H9 (cell line): ENCODE measurements around the gene UTS2. TPM values are rescaled to one million over a fixed set of nuclear protein-coding genes. Genes with fewer than 3 reads are reported as not detected.

Experiments used
- DNase-seq: peaks from one replicate; pipeline ENCODE4 v3.0.0-alpha.2; 2017
- H2AFZ ChIP-seq: one replicate; pipeline ENCODE4 v1.6.1; 2013; ENCODE audit warnings: mild to moderate bottlenecking, low read length, control low read depth, moderate library complexity
- H2AK5ac ChIP-seq: 2 replicates; pipeline ENCODE4 v1.6.1; 2013; ENCODE audit warnings: low read length, control low read depth, mixed read lengths; ENCODE audit not compliant: insufficient read length
- H2BK120ac ChIP-seq: one replicate; pipeline ENCODE4 v1.6.1; 2013; ENCODE audit warnings: low read depth, mild to moderate bottlenecking, low read length, control low read depth, inconsistent platforms; ENCODE audit not compliant: poor library complexity, severe bottlenecking
- H2BK12ac ChIP-seq: 2 replicates; pipeline ENCODE4 v1.6.1; 2013; ENCODE audit warnings: low read length, control low read depth, mixed read lengths, low read depth; ENCODE audit not compliant: insufficient read length
- H2BK15ac ChIP-seq: 2 replicates; pipeline ENCODE4 v1.6.1; 2013; ENCODE audit warnings: low read depth, low read length, control low read depth
- H2BK20ac ChIP-seq: one replicate; pipeline ENCODE4 v1.6.1; 2013; ENCODE audit warnings: low read depth, mild to moderate bottlenecking, low read length, control low read depth, inconsistent platforms; ENCODE audit not compliant: poor library complexity, severe bottlenecking
- H2BK5ac ChIP-seq: 2 replicates; pipeline ENCODE4 v1.6.1; 2013; ENCODE audit warnings: low read length, control low read depth, mixed read lengths; ENCODE audit not compliant: insufficient read length
- H3K14ac ChIP-seq: 2 replicates; pipeline ENCODE4 v1.6.1; 2013; ENCODE audit warnings: low read length, control low read depth; ENCODE audit not compliant: insufficient read depth
- H3K18ac ChIP-seq: 2 replicates; pipeline ENCODE4 v1.6.1; 2013; ENCODE audit warnings: low read depth, mild to moderate bottlenecking, mixed read lengths, low read length, control low read depth; ENCODE audit not compliant: insufficient read length
- H3K23ac ChIP-seq: 2 replicates; pipeline ENCODE4 v1.6.1; 2013; ENCODE audit warnings: low read length, control low read depth, mixed read lengths, low read depth; ENCODE audit not compliant: insufficient read length
- H3K23me2 ChIP-seq: 2 replicates; pipeline ENCODE4 v1.6.1; 2013; ENCODE audit warnings: low read depth, mild to moderate bottlenecking, mixed read lengths, low read length, control low read depth; ENCODE audit not compliant: insufficient read length, poor library complexity, severe bottlenecking
- H3K27ac ChIP-seq: 2 replicates; pipeline ENCODE4 v1.5.1; 2013; ENCODE audit warnings: low read length, control low read depth, mixed read lengths, low read depth; ENCODE audit not compliant: insufficient read length
- H3K27me3 ChIP-seq: 2 replicates; pipeline ENCODE4 v1.6.1; 2013; ENCODE audit warnings: low read length, control low read depth, inconsistent platforms; ENCODE audit not compliant: insufficient read depth
- H3K4ac ChIP-seq: 2 replicates; pipeline ENCODE4 v1.6.1; 2013; ENCODE audit warnings: low read depth, mild to moderate bottlenecking, control low read depth, inconsistent platforms, low read length, moderate library complexity
- H3K4me1 ChIP-seq: 2 replicates; pipeline ENCODE4 v1.6.1; 2013; ENCODE audit warnings: low read length, control low read depth, inconsistent platforms; ENCODE audit not compliant: insufficient read depth
- H3K4me2 ChIP-seq: 2 replicates; pipeline ENCODE4 v1.6.1; 2013; ENCODE audit warnings: low read length, control low read depth, mixed read lengths; ENCODE audit not compliant: insufficient read length, insufficient read depth
- H3K56ac ChIP-seq: 2 replicates; pipeline ENCODE4 v1.6.1; 2013; ENCODE audit warnings: low read depth, mild to moderate bottlenecking, mixed read lengths, low read length, control low read depth; ENCODE audit not compliant: insufficient read length
- H3K79me1 ChIP-seq: 2 replicates; pipeline ENCODE4 v1.6.1; 2013; ENCODE audit warnings: low read depth, mild to moderate bottlenecking, moderate library complexity, low read length, control low read depth, inconsistent platforms; ENCODE audit not compliant: insufficient read depth, poor library complexity, severe bottlenecking
- H3K79me2 ChIP-seq: 2 replicates; pipeline ENCODE4 v1.6.1; 2013; ENCODE audit warnings: low read length, control low read depth, inconsistent platforms; ENCODE audit not compliant: insufficient read depth
- H3K9ac ChIP-seq: 2 replicates; pipeline ENCODE4 v1.6.1; 2013; ENCODE audit warnings: low read length, control low read depth, mixed read lengths; ENCODE audit not compliant: insufficient read length; ENCODE audit errors: extremely low read depth
- H3K9me3 ChIP-seq: one replicate; pipeline ENCODE4 v1.6.1; 2013; ENCODE audit warnings: low read depth, low read length, inconsistent platforms; ENCODE audit not compliant: control insufficient read depth
- H3T11ph ChIP-seq: one replicate; pipeline ENCODE4 v1.6.1; 2013; ENCODE audit warnings: mild to moderate bottlenecking, low read length, control low read depth, inconsistent platforms
- H4K20me1 ChIP-seq: one replicate; pipeline ENCODE4 v1.6.1; 2013; ENCODE audit not compliant: control insufficient read depth, insufficient read length, insufficient read depth
- H4K5ac ChIP-seq: 2 replicates; pipeline ENCODE4 v1.6.1; 2013; ENCODE audit warnings: low read depth, mild to moderate bottlenecking, mixed read lengths, low read length, control low read depth; ENCODE audit not compliant: insufficient read length
- H4K8ac ChIP-seq: replicated peaks from 2 replicates; pipeline ENCODE4 v1.6.1; 2013; ENCODE audit warnings: low read length, control low read depth, mixed read lengths, low read depth; ENCODE audit not compliant: insufficient read length
- H4K91ac ChIP-seq: 2 replicates; pipeline ENCODE4 v1.6.1; 2013; ENCODE audit warnings: low read depth, mild to moderate bottlenecking, moderate library complexity, mixed read lengths, low read length, control low read depth; ENCODE audit not compliant: insufficient read length
- H3K27ac Mint-ChIP-seq, 3 experiments: 2 replicates in 2 of 3; 3 replicates in 1 of 3; pipeline ENCODE4 v1.8.0; 2020 to 2021; ENCODE audit warnings: mixed read lengths in 3 of 3, mild to moderate bottlenecking in 1 of 3, moderate library complexity in 1 of 3
- H3K27me3 Mint-ChIP-seq: 2 replicates; pipeline ENCODE4 v1.8.0; 2021; ENCODE audit warnings: low read depth, mild to moderate bottlenecking, moderate library complexity, mixed read lengths
- H3K36me3 Mint-ChIP-seq, 3 experiments: 2 replicates in 2 of 3; 3 replicates in 1 of 3; pipeline ENCODE4 v1.8.0; 2020 to 2021; ENCODE audit warnings: low read depth in 3 of 3, mixed read lengths in 3 of 3; ENCODE audit not compliant: insufficient read depth in 1 of 3
- H3K4me1 Mint-ChIP-seq, 2 experiments: 2 replicates each; pipeline ENCODE4 v1.8.0; 2020; ENCODE audit warnings: mixed read lengths in 2 of 2
- H3K4me3 Mint-ChIP-seq, 2 experiments: 2 replicates in 1 of 2; 3 replicates in 1 of 2; pipeline ENCODE4 v1.8.0; 2020 to 2021; ENCODE audit warnings: mild to moderate bottlenecking in 2 of 2, mixed read lengths in 2 of 2, moderate library complexity in 1 of 2
- H3K9me3 Mint-ChIP-seq, 2 experiments: 2 replicates in 1 of 2; 3 replicates in 1 of 2; pipeline ENCODE4 v1.8.0; 2020; ENCODE audit warnings: mild to moderate bottlenecking in 2 of 2, mixed read lengths in 2 of 2, moderate library complexity in 1 of 2
- CTCF ChIP-seq: fragments of 200-600 bp; sonication (generic); conservative IDR thresholded peaks from 3 replicates; pipeline ENCODE4 v1.8.0; 2021; ENCODE audit warnings: antibody characterized with exemption, mild to moderate bottlenecking
- WGBS: extraction: QIAGEN DNeasy Blood & Tissue Kit; methylation state at CpG from one replicate; pipeline ENCODE4 v1.1.7; 2013; ENCODE audit warnings: missing lambda C conversion rate, low lambda C conversion rate, mixed read lengths; ENCODE audit not compliant: insufficient read length; ENCODE audit errors: extremely low coverage; 5-methylcytosine and 5-hydroxymethylcytosine counted together
- total RNA-seq: library from RNA; stranded (reverse); gene quantifications from 2 replicates; pipeline ENCODE4 v1.2.1, GENCODE V29; 2021

UTS2 gene
- total RNA-seq, 1 experiment from 2014 or later = not detected

GRCh38 chr1:7868070-7868780 lies 15.4 kb upstream of the UTS2 start:
- no peaks in the 10 kb centered on the region; a peak in 1 of 7 replicates for H3K36me3 Mint-ChIP-seq
- DNase-seq = no peak
- H3K79me1 ChIP-seq = no peaks in the 10 kb centered on the region
- no peak overlapping the region for H2BK120ac ChIP-seq
- H3K4me2 ChIP-seq = no peak overlapping the region
- H3K9ac ChIP-seq = no peak overlapping the region
- no peaks in the 10 kb centered on the region for H3K4me1 Mint-ChIP-seq
- no CpG with 5 or more reads among the region's 10 CpGs for WGBS
- no peak overlapping the region for H3K56ac ChIP-seq
- H3K27me3 Mint-ChIP-seq = peaks cover 5% of the 10 kb centered on the region
- H3K79me2 ChIP-seq = no peaks in the 10 kb centered on the region
- no peak overlapping the region for H2AK5ac ChIP-seq
- no peak overlapping the region for H4K91ac ChIP-seq
- no peak overlapping the region for H3K4me3 Mint-ChIP-seq
- H4K20me1 ChIP-seq = no peaks in the 10 kb centered on the region
- no peak overlapping the region for H4K5ac ChIP-seq
- no peak overlapping the region for H4K8ac ChIP-seq
- no peak overlapping the region for H3K27ac Mint-ChIP-seq
- no peak overlapping the region for H3K27ac ChIP-seq
- H3K18ac ChIP-seq = no peak overlapping the region
- no peaks in the 10 kb centered on the region for H3K27me3 ChIP-seq
- no peak overlapping the region for H3K14ac ChIP-seq
- no peak overlapping the region for H2BK12ac ChIP-seq
- H3K9me3 Mint-ChIP-seq = no peaks in the 10 kb centered on the region
- TF ChIP-seq CTCF = no peak
- no peak overlapping the region for H3K4ac ChIP-seq
- H3K9me3 ChIP-seq = no peaks in the 10 kb centered on the region
- no peak overlapping the region for H3K23ac ChIP-seq
- no peak overlapping the region for H2BK5ac ChIP-seq
- no peaks in the 10 kb centered on the region for H3K23me2 ChIP-seq
- no peak overlapping the region for H2BK15ac ChIP-seq
- H3K4me1 ChIP-seq = no peaks in the 10 kb centered on the region
- H2AFZ ChIP-seq = no peak overlapping the region
- no peak overlapping the region for H2BK20ac ChIP-seq
- no peak overlapping the region for H3T11ph ChIP-seq
